ENCODE data around the gene TSC22D1.

DNA sequence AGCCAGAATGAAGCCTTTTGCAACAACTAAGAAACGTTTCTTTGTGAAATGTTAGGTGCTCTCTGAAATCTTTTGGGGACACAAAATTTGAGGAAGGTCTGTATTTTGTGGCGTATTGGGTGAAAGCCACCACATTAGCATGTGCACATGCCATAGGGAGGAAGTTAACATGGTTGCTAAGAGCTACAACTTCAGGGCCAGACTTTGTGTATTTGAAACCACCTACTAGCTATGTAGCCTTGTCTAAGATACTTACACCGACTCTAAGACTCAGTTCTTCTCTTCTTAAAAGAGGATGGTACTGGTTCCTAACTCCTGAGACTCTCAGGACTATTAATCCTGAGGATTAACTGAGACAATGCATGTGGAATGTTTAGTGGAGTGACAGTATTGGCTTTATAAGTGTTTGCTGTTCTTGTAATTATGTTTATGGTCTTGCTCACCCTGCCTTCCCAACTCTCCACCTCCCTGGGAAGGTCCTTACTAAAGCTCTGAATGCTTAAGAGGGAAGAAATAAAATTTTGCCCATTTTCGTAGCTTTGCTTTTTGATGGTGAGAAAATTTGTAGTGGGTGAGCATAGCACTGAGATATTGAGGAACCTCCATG lies 187.0 kb downstream of the TSC22D1 start:
- TF ChIP-seq, protein P1, sequence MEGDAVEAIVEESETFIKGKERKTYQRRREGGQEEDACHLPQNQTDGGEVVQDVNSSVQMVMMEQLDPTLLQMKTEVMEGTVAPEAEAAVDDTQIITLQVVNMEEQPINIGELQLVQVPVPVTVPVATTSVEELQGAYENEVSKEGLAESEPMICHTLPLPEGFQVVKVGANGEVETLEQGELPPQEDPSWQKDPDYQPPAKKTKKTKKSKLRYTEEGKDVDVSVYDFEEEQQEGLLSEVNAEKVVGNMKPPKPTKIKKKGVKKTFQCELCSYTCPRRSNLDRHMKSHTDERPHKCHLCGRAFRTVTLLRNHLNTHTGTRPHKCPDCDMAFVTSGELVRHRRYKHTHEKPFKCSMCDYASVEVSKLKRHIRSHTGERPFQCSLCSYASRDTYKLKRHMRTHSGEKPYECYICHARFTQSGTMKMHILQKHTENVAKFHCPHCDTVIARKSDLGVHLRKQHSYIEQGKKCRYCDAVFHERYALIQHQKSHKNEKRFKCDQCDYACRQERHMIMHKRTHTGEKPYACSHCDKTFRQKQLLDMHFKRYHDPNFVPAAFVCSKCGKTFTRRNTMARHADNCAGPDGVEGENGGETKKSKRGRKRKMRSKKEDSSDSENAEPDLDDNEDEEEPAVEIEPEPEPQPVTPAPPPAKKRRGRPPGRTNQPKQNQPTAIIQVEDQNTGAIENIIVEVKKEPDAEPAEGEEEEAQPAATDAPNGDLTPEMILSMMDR (IDR thresholded peaks at IDR 0.05; ENCODE audit: insufficient read depth, low read length, poor library complexity, severe bottlenecking), result no peak
- TF ChIP-seq EZH2phosphoT487 (conservative IDR thresholded peaks at IDR 0.05; ENCODE audit: low read length), result no peak

Measured in SU-DHL-6 (cell line).